DMS53 (cell line): ENCODE measurements around the gene GLRA3.
"Not testable (repeated sequence)": the region's sequence is repeated elsewhere in the genome, so short reads cannot be mapped to it uniquely, and the experiment has no call there.

ENCODE experiments used
- DNase-seq: peaks from one replicate; lab custom pipeline; 2025; lab: John Stamatoyannopoulos, UW

GLRA3 gene

GRCh38 chr4:174828845-174829701 is at the start of gene GLRA3:
GLRA3 (minus strand) TSS chr4:174829247; CDS start chr4:174828811, 436 bp downstream.
- peak; percentile 98 for DNase-seq

DNA sequence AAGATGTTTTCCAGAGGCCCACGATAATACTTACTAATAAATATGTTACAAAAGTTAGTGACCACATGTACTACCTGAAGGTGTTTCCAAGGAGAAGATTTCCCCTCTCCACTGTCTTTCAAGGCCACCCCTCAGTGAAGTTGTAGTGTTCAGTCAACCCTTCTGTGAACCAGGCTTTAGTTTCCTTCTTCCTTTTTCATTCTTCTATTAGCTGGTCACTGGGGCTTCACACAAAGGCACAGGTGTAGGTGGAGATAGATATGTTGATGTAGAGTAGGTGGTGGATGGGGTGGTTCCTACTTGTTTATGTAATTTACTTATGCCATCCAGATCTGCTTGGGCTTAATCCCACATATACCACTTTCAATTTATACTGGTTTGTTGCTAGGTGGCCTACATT is 45.9 kb upstream of the GLRA3 start:
- DNase-seq = no peak

DNA sequence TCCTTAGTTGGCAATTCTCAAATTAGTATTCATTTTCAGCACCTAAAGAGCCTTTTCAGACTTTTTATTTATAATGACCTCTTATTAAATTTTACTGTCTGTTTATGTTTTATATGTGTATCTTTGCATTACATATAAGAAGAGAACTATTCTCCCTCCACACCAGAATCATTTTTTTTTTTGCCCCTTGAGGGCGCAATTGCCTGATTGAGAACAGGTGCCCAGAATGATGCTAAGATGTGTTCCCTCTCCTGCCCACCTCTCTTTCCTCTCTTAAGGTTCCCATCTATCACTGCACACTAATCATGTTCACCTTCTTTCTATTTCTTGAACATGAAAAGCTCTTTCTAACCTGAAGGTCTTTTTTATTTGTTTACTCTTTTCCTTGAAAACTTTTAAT is 44.9 kb upstream of the GLRA3 start:
- peak; percentile 66 for DNase-seq

DNA sequence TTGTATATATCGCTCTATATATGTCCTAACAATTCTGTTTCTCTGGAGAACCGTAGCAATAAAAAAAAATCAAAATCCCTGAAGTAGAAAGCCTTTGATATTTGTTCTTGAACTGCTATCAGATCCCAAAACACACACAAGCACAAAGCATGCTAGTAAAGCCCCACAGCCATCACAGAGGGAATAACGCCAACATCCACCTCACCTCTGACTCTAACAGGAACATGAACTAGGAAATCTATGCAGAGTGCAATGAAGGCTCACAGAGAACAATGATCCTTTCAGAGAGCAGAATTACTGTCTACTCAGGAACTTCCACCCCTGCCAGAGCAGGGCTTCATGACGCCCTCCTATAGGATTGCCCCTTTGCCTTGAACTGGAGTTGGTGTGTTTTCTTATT is 44.1 kb upstream of the GLRA3 start:
- DNase-seq = not testable (repeated sequence)

- DNase-seq = no peak
Observed at GRCh38 chr4:174871407-174871806, 42.4 kb upstream of the GLRA3 start.

GRCh38 chr4:174870311-174870710 is 41.3 kb upstream of the GLRA3 start:
- peak; percentile 22 for DNase-seq

- no peak for DNase-seq
Observed at GRCh38 chr4:174869339-174869738, 40.3 kb upstream of the GLRA3 start.

DNA sequence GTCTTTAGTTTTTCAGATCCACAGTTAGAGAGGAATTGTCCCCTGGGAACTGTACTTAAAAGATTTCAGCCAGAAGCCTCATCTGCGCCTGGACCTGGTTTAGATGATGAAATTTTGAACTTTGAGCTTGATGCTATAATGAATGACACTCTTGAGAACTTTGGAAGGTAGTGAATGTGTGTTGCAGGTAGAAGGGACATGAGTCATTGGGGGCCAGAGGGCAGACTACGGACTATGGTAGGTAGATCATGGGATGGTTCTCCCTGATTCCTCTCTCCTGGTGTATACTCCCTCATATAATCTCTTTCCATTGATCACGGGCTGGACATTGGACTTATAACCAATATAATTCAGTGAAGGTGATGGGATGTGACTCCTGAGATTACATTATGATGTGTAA is 38.9 kb upstream of the GLRA3 start:
- DNase-seq = no peak

- DNase-seq = no peak
Observed at GRCh38 chr4:174865418-174865985, 36.5 kb upstream of the GLRA3 start.

DNA sequence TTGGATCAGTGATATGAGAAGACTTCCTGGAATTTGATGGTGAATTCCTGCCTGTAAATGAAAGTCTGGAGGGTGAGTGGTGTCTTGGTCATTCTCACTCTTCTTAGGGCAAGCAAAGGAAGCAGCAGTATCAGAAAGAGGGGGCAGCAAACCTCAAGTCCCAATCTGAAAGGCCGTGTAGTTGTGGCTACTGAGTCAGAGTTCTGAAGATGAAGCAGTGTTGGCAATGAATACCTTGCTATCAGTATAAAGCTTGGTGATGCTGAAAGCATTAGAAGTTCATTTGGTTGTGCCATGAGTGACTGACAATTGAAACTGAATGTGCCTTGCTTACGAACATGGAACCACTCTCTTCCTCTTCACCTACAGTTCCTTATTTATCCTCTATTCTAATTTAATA is 35.0 kb upstream of the GLRA3 start:
- DNase-seq = no peak

GRCh38 chr4:174860588-174860987 is 31.5 kb upstream of the GLRA3 start:
- peak; percentile 31 for DNase-seq

- no peak for DNase-seq
Observed at GRCh38 chr4:174859904-174860303, 30.9 kb upstream of the GLRA3 start.

- peak; percentile 32 for DNase-seq
Observed at GRCh38 chr4:174856926-174857800, 28.1 kb upstream of the GLRA3 start.

- DNase-seq = no peak
Observed at GRCh38 chr4:174855050-174855449, 26.0 kb upstream of the GLRA3 start.

DNA sequence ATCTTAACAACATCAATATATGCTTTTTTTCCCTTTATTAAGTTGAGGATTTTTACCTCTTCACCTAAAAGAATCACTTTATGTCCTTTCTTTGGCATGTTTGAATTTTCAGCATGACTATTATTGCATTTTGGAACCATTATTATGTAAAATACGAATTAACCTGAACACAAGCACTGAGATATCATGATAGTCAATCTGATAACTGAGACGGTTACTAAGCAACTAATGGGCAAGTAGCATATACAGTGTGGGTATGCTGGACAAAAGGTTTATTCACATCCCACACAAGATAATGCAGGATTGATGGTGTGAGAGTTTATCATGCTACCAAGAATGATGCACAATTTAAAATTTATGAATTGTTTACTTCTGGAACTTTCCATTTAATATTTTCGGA is 24.6 kb upstream of the GLRA3 start:
- no peak for DNase-seq

DNA sequence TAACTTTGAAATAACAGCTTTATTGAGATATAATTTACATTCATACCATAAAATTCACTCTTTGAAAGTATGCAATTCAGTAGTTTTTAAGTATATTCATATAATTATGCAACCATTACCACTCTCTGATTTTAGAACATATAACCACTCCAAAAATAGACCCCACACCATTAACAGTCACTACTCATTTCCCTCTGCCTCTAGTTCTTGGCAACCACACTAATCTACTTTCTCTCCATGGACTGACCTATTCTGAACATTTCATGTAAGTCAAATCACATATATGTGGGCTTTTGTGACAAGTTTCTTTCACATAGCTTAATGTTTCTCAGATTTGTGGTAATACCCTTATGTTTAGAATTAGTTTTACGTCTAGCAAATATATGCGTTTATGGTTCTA is 19.5 kb upstream of the GLRA3 start:
- DNase-seq = no peak

- DNase-seq = no peak
Observed at GRCh38 chr4:174847801-174848427, 18.9 kb upstream of the GLRA3 start.

- no peak for DNase-seq
Observed at GRCh38 chr4:174835536-174835935, 6.5 kb upstream of the GLRA3 start.

DNA sequence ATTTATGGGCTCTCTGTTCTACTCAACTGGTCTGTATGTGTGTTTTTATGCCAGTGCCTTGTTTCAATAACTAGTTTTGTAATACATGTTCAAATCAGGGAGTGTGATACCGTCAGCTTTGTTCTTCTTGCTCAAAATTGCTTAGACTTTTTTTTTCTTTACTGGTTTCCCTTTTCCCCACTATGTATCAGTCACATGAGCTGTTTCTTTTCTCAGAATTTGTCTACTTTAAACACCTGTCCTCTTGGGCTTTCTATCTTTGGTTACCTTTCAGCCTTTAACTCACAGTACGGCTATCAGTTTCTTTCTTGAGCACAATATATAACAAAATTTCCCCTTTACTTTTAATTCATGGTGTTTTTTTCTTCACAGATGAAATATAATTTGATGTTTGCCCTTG is 5.4 kb upstream of the GLRA3 start:
- DNase-seq = no peak

DNA sequence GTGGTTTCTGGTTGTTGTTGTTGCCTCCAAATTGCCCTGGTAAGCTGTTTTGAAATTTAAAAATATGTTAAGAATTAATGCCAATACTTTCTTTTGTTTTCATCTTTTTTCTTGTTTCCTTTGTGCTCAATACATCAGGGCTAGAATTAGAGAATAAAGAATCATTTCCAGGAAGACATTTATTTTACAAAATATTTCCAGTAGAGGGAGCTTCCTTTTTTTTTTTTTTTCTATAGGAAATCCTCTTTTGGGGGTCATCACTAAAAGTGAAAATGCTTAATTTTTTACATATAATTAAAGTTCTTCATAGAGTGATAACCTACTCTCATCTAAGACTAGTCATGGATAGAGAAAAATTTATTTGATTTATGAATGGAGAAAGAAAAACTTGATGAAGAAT is 2.4 kb downstream of the GLRA3 start:
- no peak for DNase-seq

GRCh38 chr4:174815282-174815681 is 13.8 kb downstream of the GLRA3 start:
- no peak for DNase-seq

- no peak for DNase-seq
Observed at GRCh38 chr4:174813292-174813691, 15.8 kb downstream of the GLRA3 start.
